GM23338 (cell line): ENCODE results near the gene PTPRB.

Experiments used
- CREB1 ChIP-seq: fragments of 250-450 bp; sonication (Bioruptor Pico); IDR thresholded peaks from 2 replicates; pipeline ENCODE4 v1.5.0; 2020; ENCODE audit warnings: low read depth, mild to moderate bottlenecking, moderate library complexity
- ETS1 ChIP-seq: IDR thresholded peaks from 2 replicates; pipeline ENCODE4 v1.6.1; 2016; ENCODE audit warnings: antibody characterized with exemption
- EZH2 ChIP-seq: fragments of 200-600 bp; sonication (generic); IDR thresholded peaks from one replicate; pipeline ENCODE4 v1.8.0; 2017; ENCODE audit warnings: antibody characterized with exemption, mild to moderate bottlenecking, low read depth; ENCODE audit not compliant: unreplicated experiment
- EZH2phosphoT487 ChIP-seq: fragments of 200-600 bp; sonication (generic); IDR thresholded peaks from one replicate; pipeline ENCODE4 v1.8.1; 2018; ENCODE audit warnings: antibody characterized with exemption; ENCODE audit not compliant: unreplicated experiment
- JUNB ChIP-seq: IDR thresholded peaks from one replicate; pipeline ENCODE4 v1.6.1; 2016; ENCODE audit warnings: antibody characterized with exemption; ENCODE audit not compliant: unreplicated experiment
- NANOG ChIP-seq: IDR thresholded peaks from 2 replicates; pipeline ENCODE4 v1.6.1; 2016; ENCODE audit warnings: antibody characterized with exemption, borderline replicate concordance
- POLR2AphosphoS5 ChIP-seq: IDR thresholded peaks from 2 replicates; pipeline ENCODE4 v1.6.1; 2016; ENCODE audit warnings: antibody characterized with exemption, low read depth
- REST ChIP-seq: IDR thresholded peaks from one replicate; pipeline ENCODE4 v1.6.1; 2018; ENCODE audit warnings: antibody characterized with exemption; ENCODE audit not compliant: unreplicated experiment
- ZNF114 ChIP-seq: fragments of 250-450 bp; sonication (Bioruptor Pico); IDR thresholded peaks from 2 replicates; pipeline ENCODE4 v1.5.0; 2020; ENCODE audit warnings: mild to moderate bottlenecking, moderate library complexity
- ZNF331 ChIP-seq: fragments of 250-450 bp; sonication (Bioruptor Pico); IDR thresholded peaks from 2 replicates; pipeline ENCODE4 v1.5.0; 2020; ENCODE audit warnings: low read depth, mild to moderate bottlenecking, moderate library complexity
- TF ChIP-seq, protein P1 (sequence below), 2 experiments: fragments of 200-600 bp in 1 of 2; sonication (generic) in 1 of 2; conservative IDR thresholded peaks; 2 replicates each; pipeline versions ENCODE4 v1.5.1 to v1.6.1; 2016 to 2017; ENCODE audit warnings: antibody characterized with exemption in 2 of 2, low read depth in 2 of 2, mild to moderate bottlenecking in 2 of 2, moderate library complexity in 1 of 2

DNA sequence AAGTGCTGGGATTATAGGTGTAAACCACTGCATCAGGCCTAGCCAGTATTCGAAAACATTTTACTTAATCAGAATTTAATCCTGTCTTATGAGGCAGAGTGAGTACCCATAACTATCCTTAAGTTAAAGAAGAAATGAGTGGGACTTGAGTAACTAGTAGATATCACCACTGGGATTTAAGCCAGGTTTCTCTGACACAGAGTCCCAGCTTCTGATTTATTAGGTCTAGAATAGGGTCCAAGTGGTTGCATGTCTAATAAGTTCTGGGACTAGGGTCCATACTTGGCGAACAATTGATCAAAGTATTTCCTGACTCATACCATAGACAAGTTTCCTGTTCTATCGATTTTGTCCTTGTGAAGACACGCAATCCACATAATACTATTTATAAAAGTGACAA lies 18.9 kb downstream of the PTPRB start:
- TF ChIP-seq CREB1 (CRISPR knock-in tag) (no peak), EZH2 (no peak), POLR2AphosphoS5 (no peak), REST (no peak), NANOG (no peak), EZH2phosphoT487 (no peak), ZNF114 (CRISPR knock-in tag) (no peak), ETS1 (no peak), JUNB (no peak), ZNF331 (CRISPR knock-in tag) (no peak)
- TF ChIP-seq, protein P1, sequence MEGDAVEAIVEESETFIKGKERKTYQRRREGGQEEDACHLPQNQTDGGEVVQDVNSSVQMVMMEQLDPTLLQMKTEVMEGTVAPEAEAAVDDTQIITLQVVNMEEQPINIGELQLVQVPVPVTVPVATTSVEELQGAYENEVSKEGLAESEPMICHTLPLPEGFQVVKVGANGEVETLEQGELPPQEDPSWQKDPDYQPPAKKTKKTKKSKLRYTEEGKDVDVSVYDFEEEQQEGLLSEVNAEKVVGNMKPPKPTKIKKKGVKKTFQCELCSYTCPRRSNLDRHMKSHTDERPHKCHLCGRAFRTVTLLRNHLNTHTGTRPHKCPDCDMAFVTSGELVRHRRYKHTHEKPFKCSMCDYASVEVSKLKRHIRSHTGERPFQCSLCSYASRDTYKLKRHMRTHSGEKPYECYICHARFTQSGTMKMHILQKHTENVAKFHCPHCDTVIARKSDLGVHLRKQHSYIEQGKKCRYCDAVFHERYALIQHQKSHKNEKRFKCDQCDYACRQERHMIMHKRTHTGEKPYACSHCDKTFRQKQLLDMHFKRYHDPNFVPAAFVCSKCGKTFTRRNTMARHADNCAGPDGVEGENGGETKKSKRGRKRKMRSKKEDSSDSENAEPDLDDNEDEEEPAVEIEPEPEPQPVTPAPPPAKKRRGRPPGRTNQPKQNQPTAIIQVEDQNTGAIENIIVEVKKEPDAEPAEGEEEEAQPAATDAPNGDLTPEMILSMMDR (conservative IDR thresholded peaks at IDR 0.05; ENCODE audit: low read depth in 2 of 2), result no peak
